ENCODE results near the gene SATB2.
A peak's percentile ranks its signal among the peaks of the same experiment; 100 is the strongest.

The SATB2 gene

DNA sequence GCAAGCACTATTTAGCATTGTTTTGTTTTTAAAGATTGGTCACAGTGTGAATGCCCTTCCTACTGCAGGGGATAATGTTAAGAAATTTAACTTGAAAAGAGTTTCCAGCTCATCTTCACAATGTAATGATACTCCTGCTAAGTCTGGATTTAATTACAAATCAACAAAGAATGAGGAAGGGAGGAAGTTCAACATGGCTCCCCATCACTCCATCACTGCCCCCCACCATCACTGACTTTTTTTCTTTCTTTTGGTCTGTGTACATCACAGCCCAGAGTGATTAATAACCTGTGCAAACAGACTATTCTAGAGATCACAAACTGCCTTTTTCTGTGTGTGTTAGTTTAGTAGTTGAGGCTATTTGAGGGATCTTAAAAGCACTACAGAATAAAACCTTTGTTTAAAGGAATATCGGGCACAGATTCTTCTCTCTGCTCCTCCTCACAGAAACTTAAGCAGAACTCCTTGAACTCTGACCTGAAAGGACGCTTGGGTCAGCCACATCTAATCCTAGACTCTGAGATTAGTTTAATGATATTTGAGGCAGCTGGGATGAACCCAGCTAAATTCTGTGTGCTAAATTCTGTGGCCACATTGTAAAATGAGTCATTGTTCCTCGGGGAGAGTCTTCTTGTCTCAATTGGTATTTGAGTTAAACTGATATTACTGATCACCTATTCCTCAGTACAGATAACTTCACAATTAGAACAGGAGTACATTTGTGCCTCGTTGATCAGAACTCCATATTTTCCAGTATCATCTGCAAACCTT lies 47.8 kb downstream of the SATB2 start:
- H3K4me2 ChIP-seq (ENCODE audit: low read length), result no peak overlapping the region
- no peak overlapping the region for H3K4me3 ChIP-seq (ENCODE audit: low read depth, low read length, poor library complexity, severe bottlenecking)
- H4K20me1 ChIP-seq (ENCODE audit: insufficient read depth, low read length), result no peaks in the 10 kb centered on the region
- H2AFZ ChIP-seq (ENCODE audit: low read length), result no peak overlapping the region
- no peaks in the 10 kb centered on the region for H3F3A ChIP-seq (ENCODE audit: insufficient read depth, low read length)
- TF ChIP-seq EZH2 (IDR thresholded peaks at IDR 0.05; ENCODE audit: borderline replicate concordance, low read length), result no peak
- TF ChIP-seq, protein P1, sequence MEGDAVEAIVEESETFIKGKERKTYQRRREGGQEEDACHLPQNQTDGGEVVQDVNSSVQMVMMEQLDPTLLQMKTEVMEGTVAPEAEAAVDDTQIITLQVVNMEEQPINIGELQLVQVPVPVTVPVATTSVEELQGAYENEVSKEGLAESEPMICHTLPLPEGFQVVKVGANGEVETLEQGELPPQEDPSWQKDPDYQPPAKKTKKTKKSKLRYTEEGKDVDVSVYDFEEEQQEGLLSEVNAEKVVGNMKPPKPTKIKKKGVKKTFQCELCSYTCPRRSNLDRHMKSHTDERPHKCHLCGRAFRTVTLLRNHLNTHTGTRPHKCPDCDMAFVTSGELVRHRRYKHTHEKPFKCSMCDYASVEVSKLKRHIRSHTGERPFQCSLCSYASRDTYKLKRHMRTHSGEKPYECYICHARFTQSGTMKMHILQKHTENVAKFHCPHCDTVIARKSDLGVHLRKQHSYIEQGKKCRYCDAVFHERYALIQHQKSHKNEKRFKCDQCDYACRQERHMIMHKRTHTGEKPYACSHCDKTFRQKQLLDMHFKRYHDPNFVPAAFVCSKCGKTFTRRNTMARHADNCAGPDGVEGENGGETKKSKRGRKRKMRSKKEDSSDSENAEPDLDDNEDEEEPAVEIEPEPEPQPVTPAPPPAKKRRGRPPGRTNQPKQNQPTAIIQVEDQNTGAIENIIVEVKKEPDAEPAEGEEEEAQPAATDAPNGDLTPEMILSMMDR (IDR thresholded peaks at IDR 0.05; ENCODE audit: low read length), result no peak
- H3K36me3 ChIP-seq (ENCODE audit: insufficient read depth, low read length), result peaks cover 79% of the 10 kb centered on the region
- H3K27me3 ChIP-seq (ENCODE audit: insufficient read depth, low read length), result no peaks in the 10 kb centered on the region
- H3K79me2 ChIP-seq (ENCODE audit: insufficient read depth, low read length), result peaks cover 24% of the 10 kb centered on the region
- no peak overlapping the region for H3K27ac ChIP-seq (ENCODE audit: low read depth, low read length, poor library complexity, severe bottlenecking)
- H3K9me2 ChIP-seq (ENCODE audit: low read depth, low read length), result no peaks in the 10 kb centered on the region
- H3K9ac ChIP-seq (ENCODE audit: low read length), result no peak overlapping the region
- no peaks in the 10 kb centered on the region for H3K9me3 ChIP-seq (ENCODE audit: low read length)
- peaks cover 60% of the 10 kb centered on the region for H3K4me1 ChIP-seq (ENCODE audit: insufficient read depth, low read length, severe bottlenecking)

DNA sequence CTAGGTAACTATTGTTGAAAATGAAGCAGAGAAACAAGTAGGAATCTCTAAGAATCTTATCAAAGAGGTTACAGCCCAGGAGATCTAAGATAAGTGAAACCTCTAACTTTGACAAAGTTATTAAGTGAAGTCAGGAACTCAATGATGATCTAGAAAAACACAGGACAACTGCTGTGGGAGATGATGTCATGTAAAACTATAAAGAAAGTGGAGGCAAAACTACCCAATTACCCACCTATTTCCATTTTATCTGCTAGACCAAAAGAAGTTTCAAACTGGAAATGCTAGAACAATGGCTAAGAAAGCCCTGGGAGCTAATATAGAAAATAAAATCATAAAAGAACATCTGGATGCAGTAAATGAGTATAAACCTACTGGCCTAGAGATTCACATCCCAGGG lies 50.3 kb downstream of the SATB2 start:
- Histone ChIP-seq H3K79me2 (ENCODE audit: insufficient read depth, low read length) (peaks cover 24% of the 10 kb centered on the region), H3K9me3 (ENCODE audit: low read length) (no peaks in the 10 kb centered on the region), H3K4me2 (ENCODE audit: low read length) (no peak overlapping the region), H3K9ac (ENCODE audit: low read length) (no peak overlapping the region), H3K27me3 (ENCODE audit: insufficient read depth, low read length) (no peaks in the 10 kb centered on the region), H4K20me1 (ENCODE audit: insufficient read depth, low read length) (no peaks in the 10 kb centered on the region), H3K9me2 (ENCODE audit: low read depth, low read length) (no peaks in the 10 kb centered on the region), H3K36me3 (ENCODE audit: insufficient read depth, low read length) (peaks cover 79% of the 10 kb centered on the region), H2AFZ (ENCODE audit: low read length) (no peak overlapping the region), H3F3A (ENCODE audit: insufficient read depth, low read length) (no peaks in the 10 kb centered on the region), H3K4me1 (ENCODE audit: insufficient read depth, low read length, severe bottlenecking) (peaks cover 47% of the 10 kb centered on the region), H3K4me3 (ENCODE audit: low read depth, low read length, poor library complexity, severe bottlenecking) (no peak overlapping the region), H3K27ac (ENCODE audit: low read depth, low read length, poor library complexity, severe bottlenecking) (no peak overlapping the region)
- TF ChIP-seq EZH2 (IDR thresholded peaks at IDR 0.05; ENCODE audit: borderline replicate concordance, low read length), result no peak
- TF ChIP-seq, protein P1 (IDR thresholded peaks at IDR 0.05; ENCODE audit: low read length), result no peak

DNA sequence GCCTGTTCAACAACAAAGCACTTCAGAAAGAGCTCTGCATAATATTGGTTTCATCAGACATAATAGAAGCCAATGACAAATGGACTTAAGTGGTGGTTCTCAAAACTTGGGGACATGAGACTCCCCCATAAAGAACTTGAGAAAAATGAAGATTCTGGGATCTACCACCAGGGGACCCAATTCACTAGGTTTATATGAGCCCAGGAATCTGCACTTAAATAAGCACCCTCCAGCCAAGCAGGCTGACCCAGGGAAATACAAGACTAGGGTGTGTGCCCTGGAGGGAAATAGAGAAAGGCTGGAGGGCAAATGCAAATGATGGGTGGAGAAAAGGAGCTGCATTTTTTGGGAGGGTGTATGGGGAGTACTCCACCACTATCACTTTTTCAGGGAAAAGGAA lies 52.5 kb downstream of the SATB2 start:
- Histone ChIP-seq H3K36me3 (ENCODE audit: insufficient read depth, low read length) (peaks cover 78% of the 10 kb centered on the region), H2AFZ (ENCODE audit: low read length) (no peak overlapping the region), H3K4me2 (ENCODE audit: low read length) (no peak overlapping the region), H4K20me1 (ENCODE audit: insufficient read depth, low read length) (no peaks in the 10 kb centered on the region), H3K9ac (ENCODE audit: low read length) (no peak overlapping the region), H3F3A (ENCODE audit: insufficient read depth, low read length) (no peaks in the 10 kb centered on the region), H3K9me3 (ENCODE audit: low read length) (no peaks in the 10 kb centered on the region), H3K27ac (ENCODE audit: low read depth, low read length, poor library complexity, severe bottlenecking) (peak overlapping the region; percentile 33), H3K4me1 (ENCODE audit: insufficient read depth, low read length, severe bottlenecking) (peaks cover 26% of the 10 kb centered on the region), H3K4me3 (ENCODE audit: low read depth, low read length, poor library complexity, severe bottlenecking) (no peak overlapping the region), H3K27me3 (ENCODE audit: insufficient read depth, low read length) (no peaks in the 10 kb centered on the region), H3K9me2 (ENCODE audit: low read depth, low read length) (no peaks in the 10 kb centered on the region), H3K79me2 (ENCODE audit: insufficient read depth, low read length) (peaks cover 19% of the 10 kb centered on the region)
- TF ChIP-seq EZH2 (IDR thresholded peaks at IDR 0.05; ENCODE audit: borderline replicate concordance, low read length), result no peak
- TF ChIP-seq, protein P1 (IDR thresholded peaks at IDR 0.05; ENCODE audit: low read length), result peak; percentile 46; the same call in 1 of the 2 replicates

Measured in OCI-LY1 (cell line).